RWPE1 (cell line): ENCODE measurements around the gene CYB5D1.

Experiments used
- CTCF ChIA-PET: fragments of 350-600 bp; sonication (Branson Sonifier 250); formaldehyde crosslinking; extraction: SDS; loops from one replicate; lab custom pipeline; 2021; lab: Yijun Ruan, JAX
- POLR2A ChIA-PET: fragments of 400-600 bp; formaldehyde crosslinking; extraction: SDS; loops from one replicate; lab custom pipeline; 2020; ENCODE audit warnings: antibody characterized with exemption; ENCODE audit not compliant: low non-redundant PET; lab: Yijun Ruan, JAX
- DNase-seq: peaks from one replicate; pipeline ENCODE4 v3.0.0; 2012; ENCODE audit warnings: low spot score
- H3K27ac ChIP-seq: fragments of 450-650 bp; 2 replicates; pipeline ENCODE4 v1.5.1; 2017
- TF ChIP-seq, protein P1 (sequence below): fragments of 450-650 bp; conservative IDR thresholded peaks from 2 replicates; pipeline ENCODE4 v1.5.1; 2017; ENCODE audit warnings: low read depth, mild to moderate bottlenecking

The CYB5D1 gene

DNA sequence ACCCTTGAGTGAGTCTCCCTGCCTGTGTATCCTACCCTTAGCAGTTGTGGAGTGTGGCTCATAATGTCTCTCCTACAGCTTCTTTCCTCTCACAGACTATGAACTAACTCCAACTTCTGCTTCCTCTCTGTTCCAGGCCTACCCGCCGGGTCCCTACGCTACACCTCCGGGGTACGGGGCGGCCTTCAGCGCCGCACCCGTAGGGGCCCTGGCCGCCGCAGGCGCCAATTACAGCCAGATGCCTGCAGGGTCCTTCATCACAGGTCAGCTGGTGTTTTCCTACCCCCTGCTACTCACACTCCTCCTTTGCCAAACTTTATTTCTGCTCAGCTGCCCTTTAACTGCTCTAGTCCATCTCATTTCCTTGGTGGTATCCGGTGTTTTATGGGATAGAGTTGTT, 52.9 kb downstream of the CYB5D1 start:
- TF ChIP-seq, protein P1, sequence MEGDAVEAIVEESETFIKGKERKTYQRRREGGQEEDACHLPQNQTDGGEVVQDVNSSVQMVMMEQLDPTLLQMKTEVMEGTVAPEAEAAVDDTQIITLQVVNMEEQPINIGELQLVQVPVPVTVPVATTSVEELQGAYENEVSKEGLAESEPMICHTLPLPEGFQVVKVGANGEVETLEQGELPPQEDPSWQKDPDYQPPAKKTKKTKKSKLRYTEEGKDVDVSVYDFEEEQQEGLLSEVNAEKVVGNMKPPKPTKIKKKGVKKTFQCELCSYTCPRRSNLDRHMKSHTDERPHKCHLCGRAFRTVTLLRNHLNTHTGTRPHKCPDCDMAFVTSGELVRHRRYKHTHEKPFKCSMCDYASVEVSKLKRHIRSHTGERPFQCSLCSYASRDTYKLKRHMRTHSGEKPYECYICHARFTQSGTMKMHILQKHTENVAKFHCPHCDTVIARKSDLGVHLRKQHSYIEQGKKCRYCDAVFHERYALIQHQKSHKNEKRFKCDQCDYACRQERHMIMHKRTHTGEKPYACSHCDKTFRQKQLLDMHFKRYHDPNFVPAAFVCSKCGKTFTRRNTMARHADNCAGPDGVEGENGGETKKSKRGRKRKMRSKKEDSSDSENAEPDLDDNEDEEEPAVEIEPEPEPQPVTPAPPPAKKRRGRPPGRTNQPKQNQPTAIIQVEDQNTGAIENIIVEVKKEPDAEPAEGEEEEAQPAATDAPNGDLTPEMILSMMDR: no peak
- H3K27ac ChIP-seq: peak overlapping the region; percentile 14
- POLR2A ChIA-PET: no interaction called here
- CTCF ChIA-PET: interaction anchor here (0.5 to 1.4 kb wide), 4 partner anchors 22 to 131 kb away, joined by 3 to 12 read pairs (median 4); partner anchors contain the start of gene CHD3
- DNase-seq: no peak

DNA sequence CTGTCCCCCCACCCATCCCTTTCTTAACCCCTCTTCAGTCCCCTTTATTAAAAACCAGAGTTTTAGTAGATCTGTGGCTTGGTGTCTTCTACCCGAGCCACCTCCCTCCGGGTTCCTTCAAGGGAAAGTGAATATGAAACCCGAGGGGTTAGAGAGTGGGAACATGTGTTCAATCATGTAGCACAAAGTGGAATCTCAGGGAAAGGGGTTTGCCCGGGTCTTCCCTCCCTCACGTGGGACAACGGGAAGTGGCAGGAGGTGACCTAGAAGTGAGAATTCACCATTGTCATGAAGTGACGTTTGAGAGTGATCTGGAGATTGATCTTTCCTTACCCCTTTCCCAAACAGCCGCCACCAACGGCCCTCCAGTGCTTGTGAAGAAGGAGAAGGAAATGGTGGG, 53.3 kb downstream of the CYB5D1 start:
- peak overlapping the region; percentile 28; the same call in 1 of the 2 replicates for H3K27ac ChIP-seq

More for the DNA sequence above, 53.3 kb downstream of the CYB5D1 start:
- no peak for DNase-seq
- TF ChIP-seq, protein P1: no peak
- POLR2A ChIA-PET: interaction anchor here (0.6 kb wide), 1 partner anchor 27 kb away, joined by 6 read pairs; no protein-coding TSS in a partner anchor
- CTCF ChIA-PET: interaction anchor here (0.5 to 1.4 kb wide), 3 partner anchors 22 to 130 kb away, joined by 3 to 4 read pairs (median 4); partner anchors contain the start of gene CHD3
